ENCODE results near the gene ZCCHC14. TPM values are rescaled to one million over a fixed set of nuclear protein-coding genes. Genes with fewer than 3 reads are reported as not detected.
A peak's percentile ranks its signal among the peaks of the same experiment; 100 is the strongest.

The ZCCHC14 gene
- total and polyA plus RNA-seq, 2 of the 13 experiments (the other 11 are each of a cell fraction or from before 2014, with no cell fraction given): 12.4 to 12.5 TPM

DNA sequence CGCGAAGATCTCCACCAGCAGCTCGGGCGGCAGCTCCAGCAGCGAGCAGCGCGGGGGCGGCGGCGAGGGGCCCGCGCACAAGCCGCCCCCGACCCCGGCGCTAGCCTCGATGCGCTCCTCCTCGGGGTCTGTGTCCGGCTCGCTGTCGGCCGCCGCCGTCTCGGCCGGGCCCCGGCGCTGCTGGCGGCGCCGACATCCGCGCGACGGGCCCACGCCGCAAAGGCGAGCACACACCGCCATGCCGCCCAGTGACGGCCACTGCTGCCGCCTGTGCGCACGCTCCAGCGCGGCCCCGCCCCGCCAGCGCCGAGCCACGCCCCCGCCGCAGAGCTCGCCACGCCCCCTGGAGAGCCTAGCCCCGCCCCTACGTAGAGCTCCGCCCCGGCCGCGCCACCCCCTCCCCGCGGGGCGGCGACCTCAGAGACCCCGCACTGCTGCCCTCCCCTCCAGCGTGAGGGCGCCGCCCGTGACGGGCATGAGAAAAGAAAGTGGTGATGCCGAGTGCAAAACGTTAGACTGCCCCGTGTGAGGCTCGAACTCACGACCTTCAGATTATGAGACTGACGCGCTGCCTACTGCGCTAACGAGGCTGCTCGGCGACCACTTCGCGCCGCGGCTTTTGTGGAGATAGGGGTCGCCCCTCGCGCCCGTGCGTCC, 109.2 kb downstream of the ZCCHC14 start, which contains the start of gene FBXO31 (continued):
- TF ChIP-seq, protein P1, sequence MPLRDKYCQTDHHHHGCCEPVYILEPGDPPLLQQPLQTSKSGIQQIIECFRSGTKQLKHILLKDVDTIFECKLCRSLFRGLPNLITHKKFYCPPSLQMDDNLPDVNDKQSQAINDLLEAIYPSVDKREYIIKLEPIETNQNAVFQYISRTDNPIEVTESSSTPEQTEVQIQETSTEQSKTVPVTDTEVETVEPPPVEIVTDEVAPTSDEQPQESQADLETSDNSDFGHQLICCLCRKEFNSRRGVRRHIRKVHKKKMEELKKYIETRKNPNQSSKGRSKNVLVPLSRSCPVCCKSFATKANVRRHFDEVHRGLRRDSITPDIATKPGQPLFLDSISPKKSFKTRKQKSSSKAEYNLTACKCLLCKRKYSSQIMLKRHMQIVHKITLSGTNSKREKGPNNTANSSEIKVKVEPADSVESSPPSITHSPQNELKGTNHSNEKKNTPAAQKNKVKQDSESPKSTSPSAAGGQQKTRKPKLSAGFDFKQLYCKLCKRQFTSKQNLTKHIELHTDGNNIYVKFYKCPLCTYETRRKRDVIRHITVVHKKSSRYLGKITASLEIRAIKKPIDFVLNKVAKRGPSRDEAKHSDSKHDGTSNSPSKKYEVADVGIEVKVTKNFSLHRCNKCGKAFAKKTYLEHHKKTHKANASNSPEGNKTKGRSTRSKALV (CRISPR knock-in tag; IDR thresholded peaks at IDR 0.05): no peak
- TF ChIP-seq ZNF142 (CRISPR knock-in tag; IDR thresholded peaks at IDR 0.05): peak; percentile 72; the same call in 1 of the 2 replicates
- TF ChIP-seq ZNF788 (CRISPR knock-in tag; IDR thresholded peaks at IDR 0.05; ENCODE audit: borderline replicate concordance): peak; percentile 92; the same call in 1 of the 2 replicates
- TF ChIP-seq MIXL1 (CRISPR knock-in tag; IDR thresholded peaks at IDR 0.05): peak; percentile 92
- TF ChIP-seq, protein P2, sequence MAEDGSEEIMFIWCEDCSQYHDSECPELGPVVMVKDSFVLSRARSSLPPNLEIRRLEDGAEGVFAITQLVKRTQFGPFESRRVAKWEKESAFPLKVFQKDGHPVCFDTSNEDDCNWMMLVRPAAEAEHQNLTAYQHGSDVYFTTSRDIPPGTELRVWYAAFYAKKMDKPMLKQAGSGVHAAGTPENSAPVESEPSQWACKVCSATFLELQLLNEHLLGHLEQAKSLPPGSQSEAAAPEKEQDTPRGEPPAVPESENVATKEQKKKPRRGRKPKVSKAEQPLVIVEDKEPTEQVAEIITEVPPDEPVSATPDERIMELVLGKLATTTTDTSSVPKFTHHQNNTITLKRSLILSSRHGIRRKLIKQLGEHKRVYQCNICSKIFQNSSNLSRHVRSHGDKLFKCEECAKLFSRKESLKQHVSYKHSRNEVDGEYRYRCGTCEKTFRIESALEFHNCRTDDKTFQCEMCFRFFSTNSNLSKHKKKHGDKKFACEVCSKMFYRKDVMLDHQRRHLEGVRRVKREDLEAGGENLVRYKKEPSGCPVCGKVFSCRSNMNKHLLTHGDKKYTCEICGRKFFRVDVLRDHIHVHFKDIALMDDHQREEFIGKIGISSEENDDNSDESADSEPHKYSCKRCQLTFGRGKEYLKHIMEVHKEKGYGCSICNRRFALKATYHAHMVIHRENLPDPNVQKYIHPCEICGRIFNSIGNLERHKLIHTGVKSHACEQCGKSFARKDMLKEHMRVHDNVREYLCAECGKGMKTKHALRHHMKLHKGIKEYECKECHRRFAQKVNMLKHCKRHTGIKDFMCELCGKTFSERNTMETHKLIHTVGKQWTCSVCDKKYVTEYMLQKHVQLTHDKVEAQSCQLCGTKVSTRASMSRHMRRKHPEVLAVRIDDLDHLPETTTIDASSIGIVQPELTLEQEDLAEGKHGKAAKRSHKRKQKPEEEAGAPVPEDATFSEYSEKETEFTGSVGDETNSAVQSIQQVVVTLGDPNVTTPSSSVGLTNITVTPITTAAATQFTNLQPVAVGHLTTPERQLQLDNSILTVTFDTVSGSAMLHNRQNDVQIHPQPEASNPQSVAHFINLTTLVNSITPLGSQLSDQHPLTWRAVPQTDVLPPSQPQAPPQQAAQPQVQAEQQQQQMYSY (CRISPR knock-in tag; IDR thresholded peaks at IDR 0.05): no peak
- peak; percentile 67 for TF ChIP-seq HHEX (CRISPR knock-in tag; IDR thresholded peaks at IDR 0.05)
- TF ChIP-seq TSC22D2 (CRISPR knock-in tag; IDR thresholded peaks at IDR 0.05; ENCODE audit: borderline replicate concordance): peak; percentile 95; the same call in 1 of the 2 replicates
- peak; percentile 91 for TF ChIP-seq BHLHE40 (IDR thresholded peaks at IDR 0.05; ENCODE audit: low read length)
- no peak for TF ChIP-seq HNRNPH1 (optimal IDR thresholded peaks at IDR 0.05; ENCODE audit: low read depth, low read length)
- TF ChIP-seq IKZF5 (CRISPR knock-in tag; IDR thresholded peaks at IDR 0.05): peak; percentile 91
- no peak; the same call in 1 of the 2 replicates for TF ChIP-seq HNF4G (IDR thresholded peaks at IDR 0.05; ENCODE audit: borderline replicate concordance, low read depth, low read length)
- peak; percentile 82; the same call in 1 of the 2 replicates for TF ChIP-seq HNF4G (CRISPR knock-in tag; IDR thresholded peaks at IDR 0.05; ENCODE audit: borderline replicate concordance, low read depth)

Measured in HepG2 (cell line).